ENCODE data around the gene TBCD. TPM values are rescaled to one million over a fixed set of nuclear protein-coding genes. Genes with fewer than 3 reads are reported as not detected.
"Not testable (repeated sequence)": the region's sequence is repeated elsewhere in the genome, so short reads cannot be mapped to it uniquely, and the experiment has no call there.

Gene TBCD
- total RNA-seq, 1 experiment from 2014 or later: 29.6 TPM

GRCh38 chr17:82767041-82767754, 15.3 kb downstream of the TBCD start:
- Histone ChIP-seq H2AFZ (ENCODE audit: low read length) (no peak overlapping the region), H3K9ac (ENCODE audit: low read length) (no peak overlapping the region), H3K9me3 (ENCODE audit: low read length) (no peaks in the 10 kb centered on the region), H3K9me2 (replicated peaks; ENCODE audit: low read length) (no peaks in the 10 kb centered on the region), H3K4me3 (ENCODE audit: low read length) (no peak overlapping the region), H3K27ac (ENCODE audit: low read length) (no peak overlapping the region), H3K4me1 (ENCODE audit: insufficient read depth, low read length) (no peaks in the 10 kb centered on the region), H3K27me3 (ENCODE audit: low read length) (no peaks in the 10 kb centered on the region), H3K36me3 (ENCODE audit: low read depth, low read length) (peaks cover 33% of the 10 kb centered on the region), H4K20me1 (ENCODE audit: low read length) (no peaks in the 10 kb centered on the region), H3F3A (ENCODE audit: low read length, unreplicated experiment) (no peaks in the 10 kb centered on the region), H3K4me2 (ENCODE audit: low read length) (no peak overlapping the region), H3K79me2 (ENCODE audit: low read length) (0 out of 2 replicates have a peak, but pooled peaks cover 5% of the 10 kb centered on the region)
- ChIA-PET CTCF (interaction anchor here (0.7 kb wide), 1 partner anchor 109 kb away, joined by 4 read pairs; no protein-coding TSS in a partner anchor), POLR2A (ENCODE audit: unreplicated experiment) (no interaction called here)
- DNase-seq (peak; percentile 55), ATAC-seq (no peak)
- TF ChIP-seq EZH2phosphoT487 (IDR thresholded peaks at IDR 0.05; ENCODE audit: borderline replicate concordance, low read length) (no peak), EZH2 (IDR thresholded peaks at IDR 0.05; ENCODE audit: low read length, unreplicated experiment) (no peak), CTCF (conservative IDR thresholded peaks at IDR 0.05; ENCODE audit: low read depth, low read length) (peak; percentile 80)
- intact Hi-C loops (cut with micrococcal nuclease): loop anchor here (2.0 kb wide), 1 partner anchor 98 kb away; no protein-coding TSS in a partner anchor
- no TSS peak for BruUV-seq (replicated peaks)

DNA sequence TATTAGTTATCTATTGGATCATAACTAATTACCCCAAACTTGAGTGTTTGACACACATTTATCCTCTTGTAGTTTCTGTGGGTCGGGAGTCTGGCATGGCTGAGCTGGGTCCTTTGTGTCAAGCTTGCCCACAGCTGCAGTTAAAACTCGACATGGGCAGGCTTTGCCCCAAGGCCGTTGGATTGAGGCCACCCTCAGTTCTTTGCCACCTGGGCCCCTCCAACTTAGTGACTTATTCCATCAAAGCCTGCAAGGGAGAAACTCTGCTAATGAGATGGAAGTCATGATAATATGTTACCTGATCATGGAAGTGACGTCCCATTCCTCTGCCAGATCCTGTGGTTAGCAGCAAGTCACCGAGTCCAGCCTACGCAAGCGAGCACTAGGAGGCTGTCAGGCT, 17.2 kb downstream of the TBCD start:
- no peaks in the 10 kb centered on the region for H3F3A ChIP-seq (ENCODE audit: low read length, unreplicated experiment)
- no peak overlapping the region for H3K4me2 ChIP-seq (ENCODE audit: low read length)
- CTCF ChIA-PET: no interaction called here
- no peak overlapping the region for H2AFZ ChIP-seq (ENCODE audit: low read length)
- H3K79me2 ChIP-seq (ENCODE audit: low read length): no peaks in the 10 kb centered on the region
- DNase-seq (no peak), ATAC-seq (no peak)
- no peak overlapping the region for H3K4me3 ChIP-seq (ENCODE audit: low read length)
- no peaks in the 10 kb centered on the region for H3K9me3 ChIP-seq (ENCODE audit: low read length)
- no peaks in the 10 kb centered on the region for H3K9me2 ChIP-seq (replicated peaks; ENCODE audit: low read length)
- TF ChIP-seq EZH2phosphoT487 (IDR thresholded peaks at IDR 0.05; ENCODE audit: borderline replicate concordance, low read length): no peak
- TF ChIP-seq CTCF (conservative IDR thresholded peaks at IDR 0.05; ENCODE audit: low read depth, low read length): no peak
- no peaks in the 10 kb centered on the region for H3K27me3 ChIP-seq (ENCODE audit: low read length)
- H3K27ac ChIP-seq (ENCODE audit: low read length): no peak overlapping the region
- no peaks in the 10 kb centered on the region for H3K4me1 ChIP-seq (ENCODE audit: insufficient read depth, low read length)
- no peaks in the 10 kb centered on the region for H4K20me1 ChIP-seq (ENCODE audit: low read length)
- H3K36me3 ChIP-seq (ENCODE audit: low read depth, low read length): peaks cover 30% of the 10 kb centered on the region
- POLR2A ChIA-PET (ENCODE audit: unreplicated experiment): no interaction called here
- no TSS peak for BruUV-seq (replicated peaks)
- H3K9ac ChIP-seq (ENCODE audit: low read length): no peak overlapping the region
- intact Hi-C loops (cut with micrococcal nuclease): no loop called here

DNA sequence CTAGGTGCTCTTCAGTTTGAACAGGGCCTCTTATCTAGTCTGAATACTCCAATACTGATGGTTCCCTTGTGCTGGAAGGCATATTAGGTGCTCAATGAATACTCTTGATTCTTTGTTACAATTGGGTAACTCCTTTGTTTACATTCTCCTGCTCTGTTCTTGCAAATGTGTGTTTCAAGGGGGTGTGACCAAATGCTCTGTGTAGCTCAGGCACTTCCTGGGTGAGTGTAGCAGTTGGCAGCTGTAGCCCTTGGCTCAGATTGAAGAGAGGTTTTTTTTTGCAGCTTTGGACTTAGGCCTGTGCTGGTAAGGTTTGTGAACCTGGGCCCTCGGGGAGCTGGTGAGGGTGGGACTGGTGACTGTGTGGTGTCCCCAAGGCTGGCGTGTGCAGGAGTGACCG, 20.2 kb downstream of the TBCD start:
- no peaks in the 10 kb centered on the region for H3K9me2 ChIP-seq (replicated peaks; ENCODE audit: low read length)
- ATAC-seq: peak; percentile 95
- BruUV-seq (replicated peaks): no TSS peak

GRCh38 chr17:82774456-82774855, 22.6 kb downstream of the TBCD start:
- H3K9me3 ChIP-seq (ENCODE audit: low read length); H3K4me1 ChIP-seq (ENCODE audit: insufficient read depth, low read length); DNase-seq; ATAC-seq; CTCF ChIA-PET; H3K9ac ChIP-seq (ENCODE audit: low read length); H3K27me3 ChIP-seq (ENCODE audit: low read length); H3F3A ChIP-seq (ENCODE audit: low read length, unreplicated experiment); POLR2A ChIA-PET (ENCODE audit: unreplicated experiment); H3K36me3 ChIP-seq (ENCODE audit: low read depth, low read length); BruUV-seq (replicated peaks); H3K79me2 ChIP-seq (ENCODE audit: low read length); intact Hi-C loops (cut with micrococcal nuclease); H4K20me1 ChIP-seq (ENCODE audit: low read length); H3K27ac ChIP-seq (ENCODE audit: low read length); H3K9me2 ChIP-seq (replicated peaks; ENCODE audit: low read length): not testable (repeated sequence)
- Histone ChIP-seq H3K4me2 (ENCODE audit: low read length) (peak overlapping the region; percentile 36), H3K4me3 (ENCODE audit: low read length) (0 out of 2 replicates have a peak overlapping the region, but pooled peaks have one; percentile 23), H2AFZ (ENCODE audit: low read length) (peak overlapping the region; percentile 53)

More for the DNA sequence above, 20.2 kb downstream of the TBCD start:
- Histone ChIP-seq H3K36me3 (ENCODE audit: low read depth, low read length) (peaks cover 21% of the 10 kb centered on the region), H3K9me3 (ENCODE audit: low read length) (no peaks in the 10 kb centered on the region), H4K20me1 (ENCODE audit: low read length) (no peaks in the 10 kb centered on the region), H3K4me3 (ENCODE audit: low read length) (no peak overlapping the region), H3K4me2 (ENCODE audit: low read length) (no peak overlapping the region), H3K27ac (ENCODE audit: low read length) (no peak overlapping the region), H3K9ac (ENCODE audit: low read length) (no peak overlapping the region), H3K27me3 (ENCODE audit: low read length) (no peaks in the 10 kb centered on the region), H3F3A (ENCODE audit: low read length, unreplicated experiment) (no peaks in the 10 kb centered on the region), H3K79me2 (ENCODE audit: low read length) (no peaks in the 10 kb centered on the region), H3K4me1 (ENCODE audit: insufficient read depth, low read length) (no peaks in the 10 kb centered on the region), H2AFZ (ENCODE audit: low read length) (no peak overlapping the region)
- TF ChIP-seq EZH2 (IDR thresholded peaks at IDR 0.05; ENCODE audit: low read length, unreplicated experiment) (no peak), EZH2phosphoT487 (IDR thresholded peaks at IDR 0.05; ENCODE audit: borderline replicate concordance, low read length) (no peak), CTCF (conservative IDR thresholded peaks at IDR 0.05; ENCODE audit: low read depth, low read length) (no peak)
- POLR2A ChIA-PET (ENCODE audit: unreplicated experiment): no interaction called here
- CTCF ChIA-PET: interaction anchor here (1.0 kb wide), 1 partner anchor 103 kb away, joined by 3 read pairs; no protein-coding TSS in a partner anchor
- DNase-seq: peak; percentile 45
- intact Hi-C loops (cut with micrococcal nuclease): no loop called here
